Kasumi-1 (cell line): ENCODE data around the gene TAAR9.
A peak's percentile ranks its signal among the peaks of the same experiment; 100 is the strongest.
"Not testable (repeated sequence)": the region's sequence is repeated elsewhere in the genome, so short reads cannot be mapped to it uniquely, and the experiment has no call there.

Source experiments
- DNase-seq, 2 experiments: peaks; one replicate each; lab custom pipeline; 2025; lab: John Stamatoyannopoulos, UW

The TAAR9 gene

GRCh38 chr6:132515386-132515785, 22.7 kb upstream of the TAAR9 start:
- no peak for DNase-seq

- no peak for DNase-seq
Measured at GRCh38 chr6:132520953-132521352, 17.1 kb upstream of the TAAR9 start.

GRCh38 chr6:132524646-132525045, 13.4 kb upstream of the TAAR9 start:
- no peak for DNase-seq

GRCh38 chr6:132525866-132526265, 12.2 kb upstream of the TAAR9 start:
- no peak for DNase-seq

- no peak for DNase-seq
Measured at GRCh38 chr6:132526461-132526860, 11.6 kb upstream of the TAAR9 start.

GRCh38 chr6:132527791-132528190, 10.3 kb upstream of the TAAR9 start:
- no peak for DNase-seq

GRCh38 chr6:132530293-132530974, 7.6 kb upstream of the TAAR9 start:
- DNase-seq: peak; percentile 70 to 81

DNA sequence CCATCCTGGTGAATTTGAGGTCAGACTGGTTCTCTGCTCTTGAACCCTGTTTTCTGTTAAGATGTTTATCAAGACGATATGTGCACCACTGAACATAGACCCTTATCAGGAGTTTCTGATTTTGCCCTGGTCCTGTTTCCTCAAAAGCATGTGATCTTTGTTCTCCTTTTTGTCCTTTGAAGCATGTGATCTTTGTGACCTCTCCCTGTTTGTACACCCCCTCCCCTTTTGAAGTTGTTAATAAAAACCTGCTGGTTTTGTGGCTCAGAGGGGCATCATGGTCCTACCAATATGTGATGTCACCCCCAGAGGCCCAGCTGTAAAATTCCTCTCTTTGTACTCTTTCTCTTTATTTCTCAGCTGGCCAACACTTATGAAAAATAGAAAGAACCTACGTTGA, 3.5 kb upstream of the TAAR9 start:
- DNase-seq: not testable (repeated sequence)

DNA sequence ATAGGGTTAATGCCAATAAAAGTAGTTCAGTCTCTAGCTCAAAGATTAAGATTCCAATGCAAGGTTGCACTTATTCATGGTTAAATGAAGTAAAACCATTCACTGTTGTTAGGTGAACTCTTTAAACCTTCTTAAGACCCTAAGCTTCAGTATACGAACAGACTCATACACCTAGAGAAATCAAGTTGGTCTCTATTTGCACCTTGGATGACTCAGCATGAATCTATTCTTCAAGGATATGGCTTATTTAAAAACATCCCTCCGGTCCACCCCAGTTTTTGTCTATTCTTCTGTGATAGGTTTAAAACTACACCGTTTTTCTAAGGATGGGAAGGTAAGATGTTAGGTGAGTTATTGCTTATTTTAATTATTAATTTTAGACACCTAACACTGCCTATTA, 932 bp upstream of the TAAR9 start:
- no peak for DNase-seq

GRCh38 chr6:132544826-132545225, 6.7 kb downstream of the TAAR9 start:
- DNase-seq: no peak

GRCh38 chr6:132548746-132549463, 10.8 kb downstream of the TAAR9 start:
- DNase-seq: no peak

- no peak for DNase-seq
Measured at GRCh38 chr6:132551214-132551613, 13.1 kb downstream of the TAAR9 start.

DNA sequence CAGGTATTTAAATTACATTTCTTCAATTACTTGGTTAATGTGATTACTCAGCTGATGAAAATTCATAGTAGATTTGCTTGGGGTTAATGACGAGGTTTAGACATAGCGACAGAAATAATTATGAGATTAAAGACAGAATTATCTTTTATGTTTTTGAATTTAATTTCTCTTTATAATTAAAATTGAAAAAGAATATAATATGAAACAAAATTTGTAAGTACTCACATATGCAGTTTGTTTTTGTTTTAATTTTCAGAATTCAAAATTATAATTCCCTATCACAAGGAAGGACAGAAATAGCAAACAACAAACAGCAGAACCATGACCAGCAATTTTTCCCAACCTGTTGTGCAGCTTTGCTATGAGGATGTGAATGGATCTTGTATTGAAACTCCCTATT, 14.3 kb downstream of the TAAR9 start, which contains the start of gene TAAR8:
Gene TAAR8 (plus strand): TSS at position 301 of the 400 bp plus-strand sequence. CDS start 21 bp downstream, at position 322.
- DNase-seq: no peak

DNA sequence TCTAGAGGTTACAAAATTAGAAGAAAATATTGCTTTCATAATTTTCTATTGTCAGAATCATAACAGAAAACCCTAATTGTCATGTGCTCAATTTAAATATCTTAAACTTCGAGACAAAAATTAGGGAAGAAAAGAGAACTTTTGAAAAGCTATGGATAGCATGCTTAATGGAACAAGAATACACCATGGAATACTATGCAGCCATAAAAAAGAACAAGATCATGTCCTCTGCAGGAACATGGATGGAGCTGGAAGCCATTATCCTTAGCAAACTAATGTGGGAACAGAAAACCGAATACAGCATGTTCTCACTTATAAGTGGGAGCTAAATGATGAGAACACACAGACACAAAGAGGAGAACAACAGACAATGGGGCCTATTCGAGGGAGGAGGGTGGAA, 22.0 kb downstream of the TAAR9 start:
- not testable (repeated sequence) for DNase-seq

DNA sequence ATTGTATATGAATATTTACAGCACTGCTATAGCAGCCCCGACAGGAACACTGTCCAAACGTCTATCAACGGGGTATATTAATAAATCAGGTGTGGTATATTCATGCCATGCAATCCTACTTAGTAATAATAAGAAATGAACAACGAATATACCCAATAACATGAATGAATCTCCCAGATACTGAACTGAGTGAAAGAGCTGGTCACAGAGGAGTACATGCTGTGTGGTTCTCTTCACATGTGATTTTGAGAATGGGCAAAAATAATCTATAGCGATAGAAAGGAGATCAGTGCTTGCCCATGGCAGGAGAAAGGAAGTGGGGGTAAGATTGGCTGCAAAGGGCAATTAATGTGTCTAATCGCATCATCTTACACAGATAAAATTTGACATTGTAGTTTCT, 28.3 kb downstream of the TAAR9 start:
- no peak for DNase-seq

GRCh38 chr6:132567566-132567965, 29.5 kb downstream of the TAAR9 start:
- no peak for DNase-seq

DNA sequence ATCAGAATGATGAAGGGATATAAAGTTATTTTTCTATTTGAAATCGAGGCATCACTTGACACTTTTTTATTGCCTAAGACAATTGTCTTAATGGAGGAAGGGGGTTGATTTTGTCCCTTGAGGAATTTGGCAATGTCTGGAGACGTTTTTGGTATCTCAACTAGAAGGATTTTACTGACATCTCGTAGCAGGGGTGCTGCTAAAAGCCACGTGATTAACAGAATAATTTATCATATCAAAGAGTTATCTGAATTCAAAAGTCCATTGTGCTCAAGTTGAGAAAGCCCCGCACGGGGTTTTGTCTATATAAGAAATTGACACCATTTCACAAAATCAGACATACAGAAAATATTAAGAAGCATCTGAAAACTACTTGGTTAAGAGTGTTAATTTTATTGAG, 30.5 kb downstream of the TAAR9 start:
- DNase-seq: no peak

DNA sequence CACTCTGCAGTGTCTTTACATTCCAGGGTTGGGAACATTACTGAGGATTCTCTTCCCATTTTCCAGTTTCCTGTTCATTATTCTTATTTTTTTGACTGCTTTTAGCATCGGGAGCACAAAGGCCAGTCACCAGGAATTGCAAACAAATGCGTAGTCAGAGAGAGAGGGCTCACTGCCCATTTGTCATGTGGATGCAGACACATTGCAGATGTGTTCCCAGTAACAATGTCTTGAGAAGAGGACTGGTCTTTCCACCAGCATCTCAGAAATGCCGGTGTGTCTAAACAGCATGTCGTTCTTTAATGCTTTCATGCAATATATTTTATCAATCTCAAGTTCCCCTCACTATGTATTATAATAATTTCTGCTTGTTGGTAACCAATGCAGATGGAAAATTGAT, 31.1 kb downstream of the TAAR9 start:
- DNase-seq: no peak

DNA sequence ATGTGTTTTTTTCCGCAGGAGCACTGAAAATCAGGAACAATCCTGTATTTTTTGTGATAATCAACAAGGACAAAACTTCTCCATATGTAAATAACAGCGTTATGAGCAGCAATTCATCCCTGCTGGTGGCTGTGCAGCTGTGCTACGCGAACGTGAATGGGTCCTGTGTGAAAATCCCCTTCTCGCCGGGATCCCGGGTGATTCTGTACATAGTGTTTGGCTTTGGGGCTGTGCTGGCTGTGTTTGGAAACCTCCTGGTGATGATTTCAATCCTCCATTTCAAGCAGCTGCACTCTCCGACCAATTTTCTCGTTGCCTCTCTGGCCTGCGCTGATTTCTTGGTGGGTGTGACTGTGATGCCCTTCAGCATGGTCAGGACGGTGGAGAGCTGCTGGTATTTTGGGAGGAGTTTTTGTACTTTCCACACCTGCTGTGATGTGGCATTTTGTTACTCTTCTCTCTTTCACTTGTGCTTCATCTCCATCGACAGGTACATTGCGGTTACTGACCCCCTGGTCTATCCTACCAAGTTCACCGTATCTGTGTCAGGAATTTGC, 32.2 kb downstream of the TAAR9 start, which contains the start of gene TAAR6:
Gene TAAR6 (plus strand): TSS at position 102 of the 557 bp plus-strand sequence. CDS start 0 bp downstream, at position 102.
- no peak for DNase-seq

DNA sequence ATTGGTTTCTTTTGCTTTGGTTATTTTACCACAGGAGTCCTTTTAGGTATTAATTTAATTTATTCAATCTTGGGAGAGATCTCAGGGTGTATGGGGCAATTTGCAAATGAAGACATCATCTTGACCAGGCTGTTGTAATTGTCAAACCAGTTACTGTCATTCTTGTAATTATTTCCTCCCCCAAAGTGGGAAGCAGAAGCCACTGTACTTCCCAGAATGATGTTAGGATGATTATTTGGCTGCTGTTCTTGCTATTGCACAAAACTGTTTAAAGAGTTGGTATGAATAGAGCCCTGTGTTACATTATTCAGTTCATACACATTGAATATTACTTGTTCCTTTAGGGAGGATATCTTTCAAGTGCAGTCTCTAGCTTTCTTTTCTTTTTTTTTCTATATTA, 33.7 kb downstream of the TAAR9 start:
- no peak for DNase-seq

DNA sequence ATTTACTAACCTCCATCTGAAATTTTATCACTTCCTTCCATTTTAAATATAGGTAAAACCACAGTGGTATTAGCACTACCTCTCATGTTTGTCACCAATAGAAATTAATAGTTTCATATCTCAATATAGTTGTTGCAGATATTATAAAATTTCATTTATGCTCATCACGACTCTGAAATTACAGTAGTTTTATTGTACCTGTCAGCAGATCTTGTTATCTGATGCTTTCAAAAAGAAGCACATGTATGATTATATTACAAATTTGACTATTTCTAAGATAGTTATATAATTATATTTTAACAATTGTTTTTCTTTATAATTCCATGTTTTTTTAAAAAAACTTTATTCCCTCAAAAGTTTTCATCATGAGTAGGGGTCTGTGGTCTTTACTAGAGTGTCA, 46.6 kb downstream of the TAAR9 start:
- DNase-seq: no peak

DNA sequence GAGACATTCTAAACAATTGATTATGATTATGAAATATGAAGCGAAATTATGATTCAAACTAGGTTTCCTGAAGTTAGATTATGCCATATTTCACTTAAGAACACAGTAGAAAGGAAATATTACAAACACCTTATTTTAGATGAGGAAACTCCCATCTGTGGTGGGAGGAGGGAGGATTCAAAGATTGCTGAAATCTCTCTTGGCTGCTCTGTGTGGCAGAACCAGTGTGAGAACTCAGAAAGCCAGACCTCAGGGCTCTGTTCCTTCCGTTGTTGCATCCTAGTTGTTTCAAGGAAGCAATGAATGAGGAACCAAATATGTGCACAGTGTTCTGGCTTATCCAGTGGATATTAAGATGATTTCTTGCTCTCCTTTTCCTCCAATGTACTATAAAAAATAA, 49.3 kb downstream of the TAAR9 start:
- peak; percentile 65 to 71 for DNase-seq
